Measurements from ENCODE around the gene IQSEC1.

The IQSEC1 gene

DNA sequence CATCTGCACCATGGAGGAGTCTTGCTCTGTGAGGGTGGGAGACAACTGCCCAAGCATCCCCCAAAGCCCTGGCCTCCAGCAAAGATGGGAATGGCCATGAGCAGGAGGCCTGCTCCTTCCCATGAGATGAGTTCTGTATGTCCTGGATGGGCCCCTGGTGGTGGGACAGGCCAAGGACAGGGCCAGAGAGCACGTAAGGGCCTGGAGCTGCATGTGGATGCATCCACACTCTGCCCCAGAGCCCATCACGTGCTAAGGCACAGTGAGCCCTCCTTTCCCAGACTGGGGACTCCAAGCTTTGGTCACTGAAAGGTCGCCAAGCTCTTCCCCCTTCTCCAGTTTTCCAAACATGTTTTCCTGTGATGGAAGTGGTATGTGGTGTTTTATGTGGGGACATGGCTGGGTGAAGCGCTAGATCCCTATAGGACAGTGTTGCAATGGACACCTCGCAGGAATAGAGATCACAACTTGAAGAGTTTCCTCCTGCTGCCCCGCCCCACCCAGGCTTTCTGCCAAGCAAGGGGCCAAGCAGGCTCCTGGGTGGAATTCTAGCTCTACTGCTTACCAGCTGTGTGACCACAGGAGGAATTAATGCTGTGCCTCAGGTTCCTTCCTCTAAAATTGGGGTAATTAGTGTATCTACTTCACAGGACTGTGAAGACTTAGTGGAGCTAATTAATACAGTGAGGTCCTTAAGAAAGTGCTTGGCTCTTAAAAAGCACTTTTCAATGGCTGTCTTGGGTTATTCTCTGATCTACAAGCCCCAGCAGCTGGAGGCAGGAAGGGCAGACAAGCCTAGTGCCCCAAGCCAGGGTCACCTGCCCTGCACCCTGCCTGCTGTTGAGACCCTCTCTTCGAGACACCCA, 125.5 kb downstream of the IQSEC1 start:
- DNase-seq (ENCODE audit: low spot score) = no peak
- in situ Hi-C loops (cut with MboI; ENCODE audit: low sequenced_read_pairs, unreplicated experiment) = no loop called here
- TF ChIP-seq, protein P1, sequence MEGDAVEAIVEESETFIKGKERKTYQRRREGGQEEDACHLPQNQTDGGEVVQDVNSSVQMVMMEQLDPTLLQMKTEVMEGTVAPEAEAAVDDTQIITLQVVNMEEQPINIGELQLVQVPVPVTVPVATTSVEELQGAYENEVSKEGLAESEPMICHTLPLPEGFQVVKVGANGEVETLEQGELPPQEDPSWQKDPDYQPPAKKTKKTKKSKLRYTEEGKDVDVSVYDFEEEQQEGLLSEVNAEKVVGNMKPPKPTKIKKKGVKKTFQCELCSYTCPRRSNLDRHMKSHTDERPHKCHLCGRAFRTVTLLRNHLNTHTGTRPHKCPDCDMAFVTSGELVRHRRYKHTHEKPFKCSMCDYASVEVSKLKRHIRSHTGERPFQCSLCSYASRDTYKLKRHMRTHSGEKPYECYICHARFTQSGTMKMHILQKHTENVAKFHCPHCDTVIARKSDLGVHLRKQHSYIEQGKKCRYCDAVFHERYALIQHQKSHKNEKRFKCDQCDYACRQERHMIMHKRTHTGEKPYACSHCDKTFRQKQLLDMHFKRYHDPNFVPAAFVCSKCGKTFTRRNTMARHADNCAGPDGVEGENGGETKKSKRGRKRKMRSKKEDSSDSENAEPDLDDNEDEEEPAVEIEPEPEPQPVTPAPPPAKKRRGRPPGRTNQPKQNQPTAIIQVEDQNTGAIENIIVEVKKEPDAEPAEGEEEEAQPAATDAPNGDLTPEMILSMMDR (IDR thresholded peaks at IDR 0.05; ENCODE audit: borderline replicate concordance, control extremely low read depth, extremely low read depth, insufficient read depth, missing control alignments) = no peak

DNA sequence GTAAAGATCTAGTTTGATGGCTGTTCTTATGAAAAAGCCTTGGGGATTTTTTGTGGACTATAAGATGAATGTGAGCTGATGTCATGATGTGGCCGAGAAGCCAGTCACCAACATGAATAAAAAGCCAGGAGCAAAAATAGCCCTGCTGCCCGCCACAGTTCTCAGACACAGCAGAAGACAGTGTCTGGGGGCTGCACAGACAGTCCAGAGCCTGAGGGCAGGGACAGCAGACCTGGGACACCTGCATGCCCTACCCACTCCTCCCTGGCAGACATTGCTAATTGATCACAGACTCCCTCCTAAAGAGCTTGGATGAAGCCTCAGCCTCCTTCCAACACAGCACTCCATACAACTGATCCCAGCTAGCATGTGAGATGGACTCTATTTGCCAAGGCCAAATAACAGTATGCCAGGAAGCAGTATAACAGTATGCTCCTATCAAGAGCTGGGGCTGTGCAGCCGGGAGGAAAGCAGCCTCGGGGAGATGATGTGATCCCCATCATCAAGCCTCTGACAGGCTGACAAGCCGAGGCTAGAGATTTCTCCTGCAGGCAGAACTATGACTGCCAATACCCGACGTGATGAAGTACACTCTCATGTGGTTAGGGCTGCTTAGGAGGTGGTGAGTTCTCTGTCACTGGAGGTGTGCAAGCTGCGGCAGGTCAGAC, 126.4 kb downstream of the IQSEC1 start:
- TF ChIP-seq, protein P1 (IDR thresholded peaks at IDR 0.05; ENCODE audit: borderline replicate concordance, control extremely low read depth, extremely low read depth, insufficient read depth, missing control alignments) = no peak
- in situ Hi-C loops (cut with MboI; ENCODE audit: low sequenced_read_pairs, unreplicated experiment) = no loop called here
- DNase-seq (ENCODE audit: low spot score) = no peak

DNA sequence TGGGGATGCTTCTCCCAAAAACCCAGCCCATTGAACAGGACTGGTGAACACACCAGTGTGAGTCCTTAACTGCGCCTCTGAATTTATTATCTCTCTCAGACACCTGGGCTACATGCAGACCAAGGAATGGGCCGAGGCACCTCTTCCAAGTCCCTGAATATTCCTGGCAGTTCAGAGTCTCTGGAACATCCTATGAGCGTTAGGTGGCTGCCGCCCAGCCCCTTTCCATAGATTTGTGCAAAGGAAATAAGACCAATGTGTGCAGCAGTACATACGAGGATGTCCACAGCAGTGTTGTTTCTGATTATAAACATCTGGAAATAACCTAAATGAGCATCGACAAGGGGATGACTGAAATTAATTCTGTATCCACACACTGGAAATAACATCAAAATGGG, 127.0 kb downstream of the IQSEC1 start:
- TF ChIP-seq, protein P1 (IDR thresholded peaks at IDR 0.05; ENCODE audit: borderline replicate concordance, control extremely low read depth, extremely low read depth, insufficient read depth, missing control alignments) = no peak
- DNase-seq (ENCODE audit: low spot score) = no peak
- in situ Hi-C loops (cut with MboI; ENCODE audit: low sequenced_read_pairs, unreplicated experiment) = no loop called here

DNA sequence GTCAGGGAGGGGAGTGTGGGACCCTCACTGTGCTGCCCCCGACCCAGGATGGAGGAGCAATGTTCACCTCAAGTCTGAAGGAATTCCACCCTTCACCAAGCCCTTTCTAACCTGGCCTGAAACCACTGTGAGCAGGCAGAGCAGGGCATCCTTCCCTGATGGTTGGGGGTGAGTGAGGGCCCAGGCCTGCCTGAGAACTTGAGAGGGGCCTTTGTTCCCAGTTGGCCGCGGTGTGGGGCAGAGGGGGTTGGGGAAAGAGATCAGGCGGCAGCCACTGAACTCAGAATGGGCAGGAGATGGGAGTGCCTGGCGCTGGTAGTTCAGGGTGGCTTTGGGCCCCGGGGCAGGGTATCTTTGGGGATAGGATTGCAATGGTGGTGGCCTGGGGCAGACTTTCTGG, 128.4 kb downstream of the IQSEC1 start:
- TF ChIP-seq, protein P1 (IDR thresholded peaks at IDR 0.05; ENCODE audit: borderline replicate concordance, control extremely low read depth, extremely low read depth, insufficient read depth, missing control alignments) = no peak
- DNase-seq (ENCODE audit: low spot score) = no peak
- in situ Hi-C loops (cut with MboI; ENCODE audit: low sequenced_read_pairs, unreplicated experiment) = no loop called here

DNA sequence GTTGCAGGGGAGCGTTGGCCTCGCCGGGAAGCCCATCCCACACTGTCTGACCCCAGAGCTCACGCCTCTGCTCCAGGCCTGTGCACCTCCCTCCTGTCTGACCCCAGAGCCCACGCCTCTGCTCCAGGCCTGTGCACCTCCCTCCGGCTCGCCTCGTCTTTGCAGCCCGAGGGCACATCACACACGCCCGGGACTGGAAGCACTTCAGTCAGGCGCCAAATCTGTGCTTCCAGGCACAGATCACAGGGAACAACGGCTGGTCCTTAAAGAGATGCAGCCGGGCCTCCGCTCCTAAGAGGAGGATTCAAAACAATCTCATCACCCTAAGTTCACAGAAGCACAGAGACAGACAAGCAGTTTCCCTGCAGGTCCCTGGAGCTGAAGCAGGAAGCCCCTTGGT, 128.8 kb downstream of the IQSEC1 start:
- DNase-seq (ENCODE audit: low spot score) = no peak
- in situ Hi-C loops (cut with MboI; ENCODE audit: low sequenced_read_pairs, unreplicated experiment) = no loop called here
- TF ChIP-seq, protein P1 (IDR thresholded peaks at IDR 0.05; ENCODE audit: borderline replicate concordance, control extremely low read depth, extremely low read depth, insufficient read depth, missing control alignments) = no peak

DNA sequence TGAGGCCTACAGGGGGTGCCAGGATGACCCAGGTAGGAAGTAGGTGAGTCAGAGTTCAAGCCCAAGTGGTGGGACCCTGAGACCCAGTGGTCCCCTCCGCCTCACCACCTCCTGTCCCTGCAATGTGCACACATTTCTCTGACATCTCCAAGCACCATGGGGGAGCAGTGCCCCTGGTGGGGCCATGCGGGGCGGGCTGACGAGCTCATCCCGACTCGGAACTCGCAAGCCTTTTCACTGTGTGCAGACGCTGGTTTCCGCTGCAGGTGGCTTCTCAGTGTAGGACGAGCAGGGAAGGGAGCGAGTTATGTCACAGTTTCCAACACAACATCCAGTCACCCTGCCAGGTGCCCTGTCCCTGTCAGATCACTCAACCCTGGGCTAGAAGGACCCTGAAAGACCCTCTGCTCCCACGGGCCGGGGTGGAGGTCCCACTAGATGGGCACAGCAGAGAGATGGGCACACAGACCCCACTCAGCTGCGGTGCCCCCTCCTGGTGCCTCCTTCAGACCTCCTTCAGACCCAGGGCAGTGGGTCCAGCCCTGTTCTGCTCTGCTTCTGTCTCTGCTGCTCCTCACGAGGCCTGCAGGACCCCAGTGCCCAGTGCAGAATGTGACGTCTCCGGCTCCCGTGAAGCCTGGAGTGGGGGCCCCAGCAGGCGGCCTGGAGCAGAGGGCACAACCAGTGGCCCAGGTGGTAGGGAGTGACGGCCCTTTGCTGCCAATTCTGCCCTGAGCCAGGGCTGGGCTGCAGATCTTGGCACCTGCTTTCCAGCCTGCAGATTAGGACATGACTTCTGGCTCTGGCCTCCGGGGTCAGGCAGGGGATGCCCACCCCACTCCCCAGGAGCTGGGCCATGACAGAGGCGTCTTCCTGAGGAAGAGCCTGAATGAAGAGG, 129.9 kb downstream of the IQSEC1 start:
- TF ChIP-seq, protein P1 (IDR thresholded peaks at IDR 0.05; ENCODE audit: borderline replicate concordance, control extremely low read depth, extremely low read depth, insufficient read depth, missing control alignments) = no peak
- DNase-seq (ENCODE audit: low spot score) = no peak
- in situ Hi-C loops (cut with MboI; ENCODE audit: low sequenced_read_pairs, unreplicated experiment) = no loop called here

Data from GM13976 (cell line).